HG03066 (cell line): ENCODE measurements around the gene BRIP1.
"Not testable (repeated sequence)": the region's sequence is repeated elsewhere in the genome, so short reads cannot be mapped to it uniquely, and the experiment has no call there.

Experiments
- ATAC-seq: cut with Tn5 transposase; IDR thresholded peaks from one replicate; pipeline ENCODE4 v1.9.1; 2021; ENCODE audit warnings: low read depth; ENCODE audit not compliant: unreplicated experiment

Gene BRIP1

GRCh38 chr17:61735807-61736206 lies 127.5 kb downstream of the BRIP1 start:
- no peak for ATAC-seq

GRCh38 chr17:61734466-61734865 lies 128.9 kb downstream of the BRIP1 start:
- no peak for ATAC-seq

- ATAC-seq, result no peak
Observed at GRCh38 chr17:61734012-61734411, 129.3 kb downstream of the BRIP1 start.

GRCh38 chr17:61733021-61733420 lies 130.3 kb downstream of the BRIP1 start:
- no peak for ATAC-seq

GRCh38 chr17:61732169-61732568 lies 131.2 kb downstream of the BRIP1 start:
- ATAC-seq, result no peak

GRCh38 chr17:61731330-61731729 lies 132.0 kb downstream of the BRIP1 start:
- ATAC-seq, result no peak

- no peak for ATAC-seq
Observed at GRCh38 chr17:61729690-61730268, 133.5 kb downstream of the BRIP1 start.

- ATAC-seq, result no peak
Observed at GRCh38 chr17:61728297-61728836, 135.0 kb downstream of the BRIP1 start.

- not testable (repeated sequence) for ATAC-seq
Observed at GRCh38 chr17:61727798-61728197, 135.5 kb downstream of the BRIP1 start.

GRCh38 chr17:61726977-61727376 lies 136.4 kb downstream of the BRIP1 start:
- no peak for ATAC-seq

- no peak for ATAC-seq
Observed at GRCh38 chr17:61724777-61725176, 138.6 kb downstream of the BRIP1 start.

GRCh38 chr17:61723914-61724313 lies 139.4 kb downstream of the BRIP1 start:
- ATAC-seq, result no peak

- ATAC-seq, result no peak
Observed at GRCh38 chr17:61723183-61723582, 140.1 kb downstream of the BRIP1 start.

- ATAC-seq, result no peak
Observed at GRCh38 chr17:61722398-61722797, 140.9 kb downstream of the BRIP1 start.

GRCh38 chr17:61720016-61720795 lies 143.1 kb downstream of the BRIP1 start:
- ATAC-seq, result no peak

- ATAC-seq, result not testable (repeated sequence)
Observed at GRCh38 chr17:61719220-61719619, 144.1 kb downstream of the BRIP1 start.

- ATAC-seq, result no peak
Observed at GRCh38 chr17:61718022-61718421, 145.3 kb downstream of the BRIP1 start.

- no peak for ATAC-seq
Observed at GRCh38 chr17:61717352-61717751, 146.0 kb downstream of the BRIP1 start.

- ATAC-seq, result no peak
Observed at GRCh38 chr17:61716225-61716829, 147.0 kb downstream of the BRIP1 start.

- no peak for ATAC-seq
Observed at GRCh38 chr17:61715348-61715747, 148.0 kb downstream of the BRIP1 start.

GRCh38 chr17:61714300-61714699 lies 149.0 kb downstream of the BRIP1 start:
- no peak for ATAC-seq

- ATAC-seq, result no peak
Observed at GRCh38 chr17:61713035-61713434, 150.3 kb downstream of the BRIP1 start.
